HL-60 (cell line): ENCODE data around the gene PLA2G4D.

Experiments
- GABPA ChIP-seq: IDR thresholded peaks from 2 replicates; pipeline ENCODE4 v1.6.1; 2012; ENCODE audit warnings: low read depth
- POLR2AphosphoS5 ChIP-seq: IDR thresholded peaks from 2 replicates; pipeline ENCODE4 v1.6.1; 2012; ENCODE audit warnings: low read depth
- SPI1 ChIP-seq: IDR thresholded peaks from 2 replicates; pipeline ENCODE4 v1.6.1; 2012; ENCODE audit warnings: low read depth, mild to moderate bottlenecking, borderline replicate concordance
- TF ChIP-seq, protein P1 (sequence below): IDR thresholded peaks from one replicate; pipeline ENCODE4 v1.5.1; 2011; ENCODE audit warnings: low read length, control low read depth, inconsistent platforms; ENCODE audit not compliant: insufficient read depth
- TF ChIP-seq, protein P2 (sequence below): IDR thresholded peaks from 2 replicates; pipeline ENCODE4 v1.6.1; 2012; ENCODE audit warnings: low read depth; ENCODE audit not compliant: insufficient replicate concordance

DNA sequence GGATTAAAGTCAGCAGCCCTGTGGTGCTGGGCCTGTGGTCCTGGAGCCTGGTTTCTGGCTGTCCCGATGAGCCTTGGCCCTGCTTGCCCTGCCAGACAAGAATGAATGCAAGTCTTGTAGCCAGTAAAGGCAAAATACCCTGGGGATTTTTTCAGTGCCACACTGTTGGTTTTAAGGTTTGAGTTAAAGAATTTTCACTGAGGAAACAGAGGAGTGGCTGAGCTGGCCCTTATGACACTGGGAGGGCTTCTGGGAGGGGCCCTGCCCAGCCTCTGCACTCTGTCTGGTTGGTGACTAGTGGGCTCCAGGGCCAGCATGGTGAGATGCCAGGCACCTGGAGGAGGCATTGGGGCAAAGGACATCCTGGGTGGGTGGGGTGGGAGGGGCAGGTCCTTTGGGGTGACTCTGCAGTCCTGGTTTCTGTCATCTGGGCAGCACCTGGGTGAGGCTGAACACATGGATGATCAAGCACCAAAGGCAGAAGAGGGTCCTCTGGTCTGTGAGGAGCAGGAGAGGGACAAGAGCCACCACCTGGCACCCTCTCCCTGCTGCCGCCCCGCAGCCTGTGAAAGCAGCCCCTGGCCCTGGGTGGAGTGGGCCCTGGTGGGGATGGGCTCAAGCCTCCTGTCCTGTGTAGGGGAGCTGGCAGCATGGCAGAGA is 61.0 kb downstream of the PLA2G4D start:
- TF ChIP-seq, protein P1, sequence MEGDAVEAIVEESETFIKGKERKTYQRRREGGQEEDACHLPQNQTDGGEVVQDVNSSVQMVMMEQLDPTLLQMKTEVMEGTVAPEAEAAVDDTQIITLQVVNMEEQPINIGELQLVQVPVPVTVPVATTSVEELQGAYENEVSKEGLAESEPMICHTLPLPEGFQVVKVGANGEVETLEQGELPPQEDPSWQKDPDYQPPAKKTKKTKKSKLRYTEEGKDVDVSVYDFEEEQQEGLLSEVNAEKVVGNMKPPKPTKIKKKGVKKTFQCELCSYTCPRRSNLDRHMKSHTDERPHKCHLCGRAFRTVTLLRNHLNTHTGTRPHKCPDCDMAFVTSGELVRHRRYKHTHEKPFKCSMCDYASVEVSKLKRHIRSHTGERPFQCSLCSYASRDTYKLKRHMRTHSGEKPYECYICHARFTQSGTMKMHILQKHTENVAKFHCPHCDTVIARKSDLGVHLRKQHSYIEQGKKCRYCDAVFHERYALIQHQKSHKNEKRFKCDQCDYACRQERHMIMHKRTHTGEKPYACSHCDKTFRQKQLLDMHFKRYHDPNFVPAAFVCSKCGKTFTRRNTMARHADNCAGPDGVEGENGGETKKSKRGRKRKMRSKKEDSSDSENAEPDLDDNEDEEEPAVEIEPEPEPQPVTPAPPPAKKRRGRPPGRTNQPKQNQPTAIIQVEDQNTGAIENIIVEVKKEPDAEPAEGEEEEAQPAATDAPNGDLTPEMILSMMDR: no peak
- TF ChIP-seq, protein P2, sequence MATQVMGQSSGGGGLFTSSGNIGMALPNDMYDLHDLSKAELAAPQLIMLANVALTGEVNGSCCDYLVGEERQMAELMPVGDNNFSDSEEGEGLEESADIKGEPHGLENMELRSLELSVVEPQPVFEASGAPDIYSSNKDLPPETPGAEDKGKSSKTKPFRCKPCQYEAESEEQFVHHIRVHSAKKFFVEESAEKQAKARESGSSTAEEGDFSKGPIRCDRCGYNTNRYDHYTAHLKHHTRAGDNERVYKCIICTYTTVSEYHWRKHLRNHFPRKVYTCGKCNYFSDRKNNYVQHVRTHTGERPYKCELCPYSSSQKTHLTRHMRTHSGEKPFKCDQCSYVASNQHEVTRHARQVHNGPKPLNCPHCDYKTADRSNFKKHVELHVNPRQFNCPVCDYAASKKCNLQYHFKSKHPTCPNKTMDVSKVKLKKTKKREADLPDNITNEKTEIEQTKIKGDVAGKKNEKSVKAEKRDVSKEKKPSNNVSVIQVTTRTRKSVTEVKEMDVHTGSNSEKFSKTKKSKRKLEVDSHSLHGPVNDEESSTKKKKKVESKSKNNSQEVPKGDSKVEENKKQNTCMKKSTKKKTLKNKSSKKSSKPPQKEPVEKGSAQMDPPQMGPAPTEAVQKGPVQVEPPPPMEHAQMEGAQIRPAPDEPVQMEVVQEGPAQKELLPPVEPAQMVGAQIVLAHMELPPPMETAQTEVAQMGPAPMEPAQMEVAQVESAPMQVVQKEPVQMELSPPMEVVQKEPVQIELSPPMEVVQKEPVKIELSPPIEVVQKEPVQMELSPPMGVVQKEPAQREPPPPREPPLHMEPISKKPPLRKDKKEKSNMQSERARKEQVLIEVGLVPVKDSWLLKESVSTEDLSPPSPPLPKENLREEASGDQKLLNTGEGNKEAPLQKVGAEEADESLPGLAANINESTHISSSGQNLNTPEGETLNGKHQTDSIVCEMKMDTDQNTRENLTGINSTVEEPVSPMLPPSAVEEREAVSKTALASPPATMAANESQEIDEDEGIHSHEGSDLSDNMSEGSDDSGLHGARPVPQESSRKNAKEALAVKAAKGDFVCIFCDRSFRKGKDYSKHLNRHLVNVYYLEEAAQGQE: no peak
- TF ChIP-seq POLR2AphosphoS5 (no peak), GABPA (no peak), SPI1 (no peak)
